GM12878 (cell line): ENCODE data around the gene LIMA1.

Source experiments
- BACH1 ChIP-seq: fragments of 450-650 bp; IDR thresholded peaks from 2 replicates; pipeline ENCODE4 v1.6.1; 2017; ENCODE audit warnings: mild to moderate bottlenecking, borderline replicate concordance
- SRF ChIP-seq, 2 experiments: IDR thresholded peaks; 2 replicates each; pipeline ENCODE4 v1.6.1; 2011; ENCODE audit warnings: low read depth in 2 of 2, low read length in 2 of 2, mild to moderate bottlenecking in 1 of 2, moderate library complexity in 1 of 2
- YY1 ChIP-seq: IDR thresholded peaks from 2 replicates; pipeline ENCODE4 v1.6.1; 2011; ENCODE audit warnings: low read depth, mild to moderate bottlenecking, low read length
- TF ChIP-seq, protein P1 (sequence below), 3 experiments: IDR thresholded peaks in 2 of 3; conservative IDR thresholded peaks in 1 of 3; 2 replicates each; pipeline ENCODE4 v1.5.1; 2011; ENCODE audit warnings: low read depth in 3 of 3, low read length in 3 of 3, mild to moderate bottlenecking in 3 of 3, control low read depth in 2 of 3, moderate library complexity in 2 of 3, inconsistent platforms in 1 of 3, mixed read lengths in 1 of 3; ENCODE audit not compliant: control insufficient read depth in 2 of 3, insufficient read depth in 1 of 3; ENCODE audit errors: extremely low read depth in 1 of 3
- TF ChIP-seq, protein P2 (sequence below): fragments of 150-350 bp; IDR thresholded peaks from 2 replicates; pipeline ENCODE4 v1.6.1; 2016; ENCODE audit warnings: low read depth, low read length
- TF ChIP-seq, protein P3 (sequence below): fragments of 450-650 bp; IDR thresholded peaks from 2 replicates; pipeline ENCODE4 v1.6.1; 2017; ENCODE audit warnings: mild to moderate bottlenecking, moderate library complexity

DNA sequence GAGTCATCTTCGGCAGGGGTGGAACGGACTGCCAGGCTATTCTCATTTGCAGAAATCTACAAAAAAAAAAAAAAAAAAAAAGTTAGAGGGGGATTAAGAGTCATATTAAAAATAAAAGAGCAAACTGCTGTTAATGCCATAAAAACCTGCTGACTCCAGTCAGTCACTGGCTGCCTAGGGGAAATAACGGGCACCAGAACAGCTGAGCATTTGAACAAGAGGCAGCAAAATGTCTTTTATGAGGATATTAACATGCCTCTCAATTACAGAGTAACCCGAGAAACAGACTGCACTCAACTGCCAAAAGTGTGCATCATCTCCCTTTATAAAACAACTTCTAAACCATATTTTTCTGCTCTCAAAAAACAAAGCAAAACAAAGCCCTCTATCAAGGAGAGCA is 87.5 kb downstream of the LIMA1 start:
- TF ChIP-seq YY1, result no peak
- no peak for TF ChIP-seq BACH1
- TF ChIP-seq, protein P1, sequence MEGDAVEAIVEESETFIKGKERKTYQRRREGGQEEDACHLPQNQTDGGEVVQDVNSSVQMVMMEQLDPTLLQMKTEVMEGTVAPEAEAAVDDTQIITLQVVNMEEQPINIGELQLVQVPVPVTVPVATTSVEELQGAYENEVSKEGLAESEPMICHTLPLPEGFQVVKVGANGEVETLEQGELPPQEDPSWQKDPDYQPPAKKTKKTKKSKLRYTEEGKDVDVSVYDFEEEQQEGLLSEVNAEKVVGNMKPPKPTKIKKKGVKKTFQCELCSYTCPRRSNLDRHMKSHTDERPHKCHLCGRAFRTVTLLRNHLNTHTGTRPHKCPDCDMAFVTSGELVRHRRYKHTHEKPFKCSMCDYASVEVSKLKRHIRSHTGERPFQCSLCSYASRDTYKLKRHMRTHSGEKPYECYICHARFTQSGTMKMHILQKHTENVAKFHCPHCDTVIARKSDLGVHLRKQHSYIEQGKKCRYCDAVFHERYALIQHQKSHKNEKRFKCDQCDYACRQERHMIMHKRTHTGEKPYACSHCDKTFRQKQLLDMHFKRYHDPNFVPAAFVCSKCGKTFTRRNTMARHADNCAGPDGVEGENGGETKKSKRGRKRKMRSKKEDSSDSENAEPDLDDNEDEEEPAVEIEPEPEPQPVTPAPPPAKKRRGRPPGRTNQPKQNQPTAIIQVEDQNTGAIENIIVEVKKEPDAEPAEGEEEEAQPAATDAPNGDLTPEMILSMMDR (IDR thresholded peaks at IDR 0.05 in 2 of 3, conservative IDR thresholded peaks at IDR 0.05 in 1 of 3; ENCODE audit: control insufficient read depth in 2 of 3, extremely low read depth in 1 of 3, insufficient read depth in 1 of 3, low read depth in 3 of 3, low read length in 3 of 3), result no peak
- TF ChIP-seq, protein P2, sequence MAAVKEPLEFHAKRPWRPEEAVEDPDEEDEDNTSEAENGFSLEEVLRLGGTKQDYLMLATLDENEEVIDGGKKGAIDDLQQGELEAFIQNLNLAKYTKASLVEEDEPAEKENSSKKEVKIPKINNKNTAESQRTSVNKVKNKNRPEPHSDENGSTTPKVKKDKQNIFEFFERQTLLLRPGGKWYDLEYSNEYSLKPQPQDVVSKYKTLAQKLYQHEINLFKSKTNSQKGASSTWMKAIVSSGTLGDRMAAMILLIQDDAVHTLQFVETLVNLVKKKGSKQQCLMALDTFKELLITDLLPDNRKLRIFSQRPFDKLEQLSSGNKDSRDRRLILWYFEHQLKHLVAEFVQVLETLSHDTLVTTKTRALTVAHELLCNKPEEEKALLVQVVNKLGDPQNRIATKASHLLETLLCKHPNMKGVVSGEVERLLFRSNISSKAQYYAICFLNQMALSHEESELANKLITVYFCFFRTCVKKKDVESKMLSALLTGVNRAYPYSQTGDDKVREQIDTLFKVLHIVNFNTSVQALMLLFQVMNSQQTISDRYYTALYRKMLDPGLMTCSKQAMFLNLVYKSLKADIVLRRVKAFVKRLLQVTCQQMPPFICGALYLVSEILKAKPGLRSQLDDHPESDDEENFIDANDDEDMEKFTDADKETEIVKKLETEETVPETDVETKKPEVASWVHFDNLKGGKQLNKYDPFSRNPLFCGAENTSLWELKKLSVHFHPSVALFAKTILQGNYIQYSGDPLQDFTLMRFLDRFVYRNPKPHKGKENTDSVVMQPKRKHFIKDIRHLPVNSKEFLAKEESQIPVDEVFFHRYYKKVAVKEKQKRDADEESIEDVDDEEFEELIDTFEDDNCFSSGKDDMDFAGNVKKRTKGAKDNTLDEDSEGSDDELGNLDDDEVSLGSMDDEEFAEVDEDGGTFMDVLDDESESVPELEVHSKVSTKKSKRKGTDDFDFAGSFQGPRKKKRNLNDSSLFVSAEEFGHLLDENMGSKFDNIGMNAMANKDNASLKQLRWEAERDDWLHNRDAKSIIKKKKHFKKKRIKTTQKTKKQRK, result no peak
- TF ChIP-seq, protein P3, sequence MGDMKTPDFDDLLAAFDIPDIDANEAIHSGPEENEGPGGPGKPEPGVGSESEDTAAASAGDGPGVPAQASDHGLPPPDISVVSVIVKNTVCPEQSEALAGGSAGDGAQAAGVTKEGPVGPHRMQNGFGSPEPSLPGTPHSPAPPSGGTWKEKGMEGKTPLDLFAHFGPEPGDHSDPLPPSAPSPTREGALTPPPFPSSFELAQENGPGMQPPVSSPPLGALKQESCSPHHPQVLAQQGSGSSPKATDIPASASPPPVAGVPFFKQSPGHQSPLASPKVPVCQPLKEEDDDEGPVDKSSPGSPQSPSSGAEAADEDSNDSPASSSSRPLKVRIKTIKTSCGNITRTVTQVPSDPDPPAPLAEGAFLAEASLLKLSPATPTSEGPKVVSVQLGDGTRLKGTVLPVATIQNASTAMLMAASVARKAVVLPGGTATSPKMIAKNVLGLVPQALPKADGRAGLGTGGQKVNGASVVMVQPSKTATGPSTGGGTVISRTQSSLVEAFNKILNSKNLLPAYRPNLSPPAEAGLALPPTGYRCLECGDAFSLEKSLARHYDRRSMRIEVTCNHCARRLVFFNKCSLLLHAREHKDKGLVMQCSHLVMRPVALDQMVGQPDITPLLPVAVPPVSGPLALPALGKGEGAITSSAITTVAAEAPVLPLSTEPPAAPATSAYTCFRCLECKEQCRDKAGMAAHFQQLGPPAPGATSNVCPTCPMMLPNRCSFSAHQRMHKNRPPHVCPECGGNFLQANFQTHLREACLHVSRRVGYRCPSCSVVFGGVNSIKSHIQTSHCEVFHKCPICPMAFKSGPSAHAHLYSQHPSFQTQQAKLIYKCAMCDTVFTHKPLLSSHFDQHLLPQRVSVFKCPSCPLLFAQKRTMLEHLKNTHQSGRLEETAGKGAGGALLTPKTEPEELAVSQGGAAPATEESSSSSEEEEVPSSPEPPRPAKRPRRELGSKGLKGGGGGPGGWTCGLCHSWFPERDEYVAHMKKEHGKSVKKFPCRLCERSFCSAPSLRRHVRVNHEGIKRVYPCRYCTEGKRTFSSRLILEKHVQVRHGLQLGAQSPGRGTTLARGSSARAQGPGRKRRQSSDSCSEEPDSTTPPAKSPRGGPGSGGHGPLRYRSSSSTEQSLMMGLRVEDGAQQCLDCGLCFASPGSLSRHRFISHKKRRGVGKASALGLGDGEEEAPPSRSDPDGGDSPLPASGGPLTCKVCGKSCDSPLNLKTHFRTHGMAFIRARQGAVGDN, result no peak
- TF ChIP-seq SRF (IDR thresholded peaks at IDR 0.05; ENCODE audit: low read depth in 2 of 2, low read length in 2 of 2), result no peak
